ENCODE measurements around the gene FZD4. TPM values are rescaled to one million over a fixed set of nuclear protein-coding genes. Genes with fewer than 3 reads are reported as not detected.

The FZD4 gene
- total RNA-seq, 1 experiment from 2014 or later, result 4.5 TPM

DNA sequence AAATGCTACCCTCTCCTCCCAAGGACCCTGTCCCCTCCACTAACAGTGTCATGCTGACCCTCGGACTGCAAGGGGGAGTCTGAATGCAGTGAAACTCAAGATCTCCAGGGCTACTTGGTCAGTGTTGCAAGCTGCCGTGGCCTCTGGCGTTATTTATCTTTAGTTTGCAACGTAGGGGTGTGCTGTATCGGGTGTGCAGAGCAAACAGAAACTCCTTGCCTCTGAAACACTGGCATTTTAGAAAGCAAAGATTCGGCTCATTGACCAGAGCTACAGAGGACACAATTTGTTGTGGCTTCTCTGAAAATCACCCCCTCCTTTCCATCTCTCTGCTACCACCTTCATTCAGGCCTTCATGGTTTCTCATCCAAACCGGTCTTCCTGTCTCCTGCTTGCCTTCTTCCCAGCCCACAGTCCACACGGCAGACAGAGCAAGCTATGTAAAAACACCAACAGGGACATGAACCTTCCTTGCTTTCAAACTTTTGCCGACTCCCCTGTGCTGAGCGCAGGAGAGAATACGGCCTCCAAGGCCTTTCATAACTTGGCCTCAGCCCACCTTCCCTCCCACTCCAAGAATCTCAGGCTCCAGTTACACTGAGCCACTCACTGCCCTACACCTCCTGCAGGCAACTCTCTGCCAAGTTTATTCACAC, 14.9 kb downstream of the FZD4 start:
- peaks cover 22 to 23% of the 10 kb centered on the region in 2 experiments for H3K4me1 Mint-ChIP-seq
- no peak overlapping the region for H3K27ac ChIP-seq (ENCODE audit: insufficient read length, low read depth, low read length)
- no peak overlapping the region for H3K4ac ChIP-seq (ENCODE audit: low read depth, low read length)
- H2BK120ac ChIP-seq (ENCODE audit: low read depth, low read length, poor library complexity, severe bottlenecking), result no peak overlapping the region
- H3K27me3 ChIP-seq (ENCODE audit: insufficient read depth, low read length), result no peaks in the 10 kb centered on the region
- H3K4me1 ChIP-seq (ENCODE audit: insufficient read depth, low read length), result no peaks in the 10 kb centered on the region; the same call in 1 of the 2 replicates
- no peak overlapping the region for H2BK12ac ChIP-seq (ENCODE audit: insufficient read length, low read depth, low read length)
- H3K27ac Mint-ChIP-seq, result peak overlapping the region; percentile 47 to 77 (median 65)
- H3K4me2 ChIP-seq (ENCODE audit: insufficient read depth, insufficient read length, low read length), result no peak overlapping the region
- no peak overlapping the region for H3T11ph ChIP-seq (ENCODE audit: low read length)
- no CpG with 5 or more reads among the region's 11 CpGs for WGBS (ENCODE audit: extremely low coverage, insufficient read length, low lambda C conversion rate)
- H4K20me1 ChIP-seq (ENCODE audit: control insufficient read depth, insufficient read depth, insufficient read length), result no peaks in the 10 kb centered on the region
- H3K27me3 Mint-ChIP-seq (ENCODE audit: low read depth), result no peaks in the 10 kb centered on the region
- H4K8ac ChIP-seq (replicated peaks; ENCODE audit: insufficient read length, low read depth, low read length), result no peak overlapping the region
- no peak overlapping the region for H2BK5ac ChIP-seq (ENCODE audit: insufficient read length, low read length)
- no peak overlapping the region for H4K5ac ChIP-seq (ENCODE audit: insufficient read length, low read depth, low read length)
- no peak overlapping the region for H2AK5ac ChIP-seq (ENCODE audit: insufficient read length, low read length)
- H3K56ac ChIP-seq (ENCODE audit: insufficient read length, low read depth, low read length), result no peak overlapping the region
- no peaks in the 10 kb centered on the region for H3K79me2 ChIP-seq (ENCODE audit: insufficient read depth, low read length)
- H3K14ac ChIP-seq (ENCODE audit: insufficient read depth, low read length), result 0 out of 2 replicates have a peak overlapping the region, but pooled peaks have one; percentile 27
- no peaks in the 10 kb centered on the region for H3K23me2 ChIP-seq (ENCODE audit: insufficient read length, low read depth, low read length, poor library complexity, severe bottlenecking)
- no peak overlapping the region for H2AFZ ChIP-seq (ENCODE audit: low read length)
- H3K9me3 Mint-ChIP-seq, result no peaks in the 10 kb centered on the region
- no peak for DNase-seq
- no peak overlapping the region for H2BK20ac ChIP-seq (ENCODE audit: low read depth, low read length, poor library complexity, severe bottlenecking)
- H4K91ac ChIP-seq (ENCODE audit: insufficient read length, low read depth, low read length), result no peak overlapping the region
- H3K23ac ChIP-seq (ENCODE audit: insufficient read length, low read depth, low read length), result no peak overlapping the region
- TF ChIP-seq, protein P1, sequence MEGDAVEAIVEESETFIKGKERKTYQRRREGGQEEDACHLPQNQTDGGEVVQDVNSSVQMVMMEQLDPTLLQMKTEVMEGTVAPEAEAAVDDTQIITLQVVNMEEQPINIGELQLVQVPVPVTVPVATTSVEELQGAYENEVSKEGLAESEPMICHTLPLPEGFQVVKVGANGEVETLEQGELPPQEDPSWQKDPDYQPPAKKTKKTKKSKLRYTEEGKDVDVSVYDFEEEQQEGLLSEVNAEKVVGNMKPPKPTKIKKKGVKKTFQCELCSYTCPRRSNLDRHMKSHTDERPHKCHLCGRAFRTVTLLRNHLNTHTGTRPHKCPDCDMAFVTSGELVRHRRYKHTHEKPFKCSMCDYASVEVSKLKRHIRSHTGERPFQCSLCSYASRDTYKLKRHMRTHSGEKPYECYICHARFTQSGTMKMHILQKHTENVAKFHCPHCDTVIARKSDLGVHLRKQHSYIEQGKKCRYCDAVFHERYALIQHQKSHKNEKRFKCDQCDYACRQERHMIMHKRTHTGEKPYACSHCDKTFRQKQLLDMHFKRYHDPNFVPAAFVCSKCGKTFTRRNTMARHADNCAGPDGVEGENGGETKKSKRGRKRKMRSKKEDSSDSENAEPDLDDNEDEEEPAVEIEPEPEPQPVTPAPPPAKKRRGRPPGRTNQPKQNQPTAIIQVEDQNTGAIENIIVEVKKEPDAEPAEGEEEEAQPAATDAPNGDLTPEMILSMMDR (conservative IDR thresholded peaks at IDR 0.05), result no peak
- H3K18ac ChIP-seq (ENCODE audit: insufficient read length, low read depth, low read length), result no peak overlapping the region
- H2BK15ac ChIP-seq (ENCODE audit: low read depth, low read length), result no peak overlapping the region
- H3K4me3 Mint-ChIP-seq, result no peak overlapping the region
- H3K36me3 Mint-ChIP-seq (ENCODE audit: insufficient read depth in 1 of 3, low read depth in 3 of 3), result peaks cover 0 to 4% (median 0%) of the 10 kb centered on the region in 3 experiments; a peak in 1 of 7 replicates
- H3K9me3 ChIP-seq (ENCODE audit: control insufficient read depth, low read depth, low read length), result no peaks in the 10 kb centered on the region
- no peaks in the 10 kb centered on the region for H3K79me1 ChIP-seq (ENCODE audit: insufficient read depth, low read depth, low read length, poor library complexity, severe bottlenecking)
- H3K9ac ChIP-seq (ENCODE audit: extremely low read depth, insufficient read length, low read length), result no peak overlapping the region
